Stimulated activated CD4-positive, alpha-beta T cell treated with anti-CD3 and anti-CD28 coated beads, Interleukin-2, amount 100 ng/mL, for 4 hours (primary cell): ENCODE measurements around the gene POLR1A.

Experiments used
- DNase-seq: peaks from one replicate; pipeline ENCODE4 v3.0.0-alpha.2; 2020; ENCODE audit warnings: low read depth

Gene POLR1A

GRCh38 chr2:85978883-85979780 is 126.6 kb downstream of the POLR1A start:
- no peak for DNase-seq

- no peak for DNase-seq
Measured at GRCh38 chr2:85976106-85976920, 129.4 kb downstream of the POLR1A start.

GRCh38 chr2:85975581-85975980 is 130.1 kb downstream of the POLR1A start:
- DNase-seq, result no peak

- no peak for DNase-seq
Measured at GRCh38 chr2:85974390-85974789, 131.3 kb downstream of the POLR1A start.

- no peak for DNase-seq
Measured at GRCh38 chr2:85972355-85972754, 133.3 kb downstream of the POLR1A start.

GRCh38 chr2:85971366-85971765 is 134.3 kb downstream of the POLR1A start:
- DNase-seq, result no peak
